WTC11 (cell line): ENCODE measurements around the gene TRIB2.

Experiments
- CREB1 ChIP-seq: sonication (generic); formaldehyde crosslinking; IDR thresholded peaks from 2 replicates; pipeline ENCODE4 v1.8.0; 2023; ENCODE audit warnings: mild to moderate bottlenecking, missing genetic modification reagents
- CTCF ChIP-seq: fragments of 200-600 bp; IDR thresholded peaks from 2 replicates; pipeline ENCODE4 v1.8.0; 2022; ENCODE audit warnings: antibody characterized with exemption
- E2F4 ChIP-seq: sonication (generic); formaldehyde crosslinking; IDR thresholded peaks from 2 replicates; pipeline ENCODE4 v1.8.1; 2022; ENCODE audit warnings: low read depth, mild to moderate bottlenecking, moderate library complexity, missing genetic modification reagents, borderline replicate concordance
- OVOL2 ChIP-seq: fragments of 250-450 bp; sonication (Bioruptor Pico); IDR thresholded peaks from 2 replicates; pipeline ENCODE4 v1.9.0; 2021; ENCODE audit warnings: mild to moderate bottlenecking, borderline replicate concordance
- SMAD3 ChIP-seq: sonication (generic); formaldehyde crosslinking; IDR thresholded peaks from 2 replicates; pipeline ENCODE4 v1.8.0; 2022; ENCODE audit warnings: missing genetic modification reagents, mild to moderate bottlenecking, borderline replicate concordance
- SMAD4 ChIP-seq: sonication (generic); formaldehyde crosslinking; IDR thresholded peaks from 2 replicates; pipeline ENCODE4 v1.8.0; 2022; ENCODE audit warnings: mild to moderate bottlenecking, missing genetic modification reagents
- TCF7 ChIP-seq: sonication (generic); formaldehyde crosslinking; IDR thresholded peaks from 2 replicates; pipeline ENCODE4 v1.8.0; 2022; ENCODE audit warnings: mild to moderate bottlenecking, low read depth, missing genetic modification reagents, moderate library complexity
- ZNF138 ChIP-seq: sonication (generic); formaldehyde crosslinking; conservative IDR thresholded peaks from 2 replicates; pipeline ENCODE4 v1.8.1; 2022; ENCODE audit warnings: mild to moderate bottlenecking, moderate library complexity, missing genetic modification reagents
- ZNF425 ChIP-seq: fragments of 250-450 bp; sonication (Bioruptor Pico); conservative IDR thresholded peaks from 2 replicates; pipeline ENCODE4 v1.9.0; 2021; ENCODE audit warnings: mild to moderate bottlenecking
- ZNF671 ChIP-seq: fragments of 250-450 bp; sonication (Bioruptor Pico); IDR thresholded peaks from 2 replicates; pipeline ENCODE4 v1.8.0; 2021; ENCODE audit warnings: mild to moderate bottlenecking
- TF ChIP-seq, protein P1 (sequence below): sonication (generic); formaldehyde crosslinking; IDR thresholded peaks from 2 replicates; pipeline ENCODE4 v1.8.0; 2022; ENCODE audit warnings: mild to moderate bottlenecking, missing genetic modification reagents
- TF ChIP-seq, protein P2 (sequence below): sonication (generic); formaldehyde crosslinking; IDR thresholded peaks from 2 replicates; pipeline ENCODE4 v1.8.1; 2023; ENCODE audit warnings: mild to moderate bottlenecking, missing genetic modification reagents, moderate library complexity
- TF ChIP-seq, protein P3 (sequence below): sonication (generic); formaldehyde crosslinking; conservative IDR thresholded peaks from 2 replicates; pipeline ENCODE4 v1.8.1; 2022; ENCODE audit warnings: mild to moderate bottlenecking, missing genetic modification reagents

- no peak for TF ChIP-seq TCF7 (CRISPR knock-in tag)
- TF ChIP-seq CTCF, result no peak
- TF ChIP-seq ZNF138, result no peak
- TF ChIP-seq, protein P1, sequence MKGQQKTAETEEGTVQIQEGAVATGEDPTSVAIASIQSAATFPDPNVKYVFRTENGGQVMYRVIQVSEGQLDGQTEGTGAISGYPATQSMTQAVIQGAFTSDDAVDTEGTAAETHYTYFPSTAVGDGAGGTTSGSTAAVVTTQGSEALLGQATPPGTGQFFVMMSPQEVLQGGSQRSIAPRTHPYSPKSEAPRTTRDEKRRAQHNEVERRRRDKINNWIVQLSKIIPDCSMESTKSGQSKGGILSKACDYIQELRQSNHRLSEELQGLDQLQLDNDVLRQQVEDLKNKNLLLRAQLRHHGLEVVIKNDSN, result no peak
- TF ChIP-seq, protein P2, sequence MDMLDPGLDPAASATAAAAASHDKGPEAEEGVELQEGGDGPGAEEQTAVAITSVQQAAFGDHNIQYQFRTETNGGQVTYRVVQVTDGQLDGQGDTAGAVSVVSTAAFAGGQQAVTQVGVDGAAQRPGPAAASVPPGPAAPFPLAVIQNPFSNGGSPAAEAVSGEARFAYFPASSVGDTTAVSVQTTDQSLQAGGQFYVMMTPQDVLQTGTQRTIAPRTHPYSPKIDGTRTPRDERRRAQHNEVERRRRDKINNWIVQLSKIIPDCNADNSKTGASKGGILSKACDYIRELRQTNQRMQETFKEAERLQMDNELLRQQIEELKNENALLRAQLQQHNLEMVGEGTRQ, result no peak
- no peak for TF ChIP-seq SMAD4
- TF ChIP-seq, protein P3, sequence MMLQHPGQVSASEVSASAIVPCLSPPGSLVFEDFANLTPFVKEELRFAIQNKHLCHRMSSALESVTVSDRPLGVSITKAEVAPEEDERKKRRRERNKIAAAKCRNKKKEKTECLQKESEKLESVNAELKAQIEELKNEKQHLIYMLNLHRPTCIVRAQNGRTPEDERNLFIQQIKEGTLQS, result no peak
- TF ChIP-seq OVOL2 (CRISPR knock-in tag), result no peak
- no peak for TF ChIP-seq E2F4 (CRISPR knock-in tag)
- TF ChIP-seq ZNF425 (CRISPR knock-in tag), result no peak
- no peak for TF ChIP-seq SMAD3 (CRISPR knock-in tag)
- TF ChIP-seq CREB1 (CRISPR knock-in tag), result no peak
- no peak for TF ChIP-seq ZNF671 (CRISPR knock-in tag)
Measured at GRCh38 chr2:12764849-12765605, 48.3 kb downstream of the TRIB2 start.
